Esophagus muscularis mucosa (tissue), 4 donors: ENCODE measurements around the gene SMARCE1. TPM values are rescaled to one million over a fixed set of nuclear protein-coding genes. Genes with fewer than 3 reads are reported as not detected.

Source experiments
- DNase-seq: peaks from one replicate; pipeline ENCODE4 v3.0.0-alpha.2; 2017; ENCODE audit errors: extremely low spot score
- H3K27ac ChIP-seq, 4 donors: fragments of 200-600 bp; sonication (generic); replicated peaks in 1 of 4; 1 replicate in 3 of 4; 2 replicates in 1 of 4; pipeline ENCODE4 v1.5.1; 2016 to 2019; ENCODE audit warnings: mild to moderate bottlenecking in 1 of 4
- H3K27me3 ChIP-seq, 4 donors: fragments of 200-600 bp; sonication (generic); one replicate each; pipeline versions ENCODE4 v1.5.1 to v1.6.0; 2016 to 2019
- H3K36me3 ChIP-seq, 4 donors: fragments of 200-600 bp; sonication (generic); one replicate each; pipeline ENCODE4 v1.5.1; 2016 to 2019
- H3K4me1 ChIP-seq, 4 donors: fragments of 200-600 bp; sonication (generic); one replicate each; pipeline ENCODE4 v1.5.1; 2016 to 2019
- H3K4me3 ChIP-seq, 4 donors: fragments of 200-600 bp; sonication (generic); 1 replicate in 2 of 4; 2 replicates in 2 of 4; pipeline ENCODE4 v1.5.1; 2016 to 2019; ENCODE audit warnings: mild to moderate bottlenecking in 4 of 4, moderate library complexity in 1 of 4
- H3K9me3 ChIP-seq, 4 donors: fragments of 200-600 bp; sonication (generic); 1 replicate in 3 of 4; 2 replicates in 1 of 4; pipeline ENCODE4 v1.5.1; 2016 to 2019
- CTCF ChIP-seq, 3 experiments: fragments of 200-600 bp in 2 of 3; fragments of 450-650 bp in 1 of 3; sonication (generic) in 2 of 3; IDR thresholded peaks; one replicate each; pipeline ENCODE4 v1.5.1; 2017 to 2019; ENCODE audit warnings: antibody characterized with exemption in 3 of 3, mild to moderate bottlenecking in 2 of 3, moderate library complexity in 1 of 3
- EP300 ChIP-seq: sonication (generic); formaldehyde crosslinking; IDR thresholded peaks from one replicate; pipeline ENCODE4 v1.6.1; 2017; ENCODE audit warnings: antibody characterized with exemption
- POLR2A ChIP-seq: fragments of 450-650 bp; IDR thresholded peaks from one replicate; pipeline ENCODE4 v1.6.1; 2017; ENCODE audit warnings: antibody characterized with exemption, moderate library complexity, mild to moderate bottlenecking, low read depth
- POLR2AphosphoS5 ChIP-seq, 2 donors: sonication (generic); formaldehyde crosslinking; IDR thresholded peaks; one replicate each; pipeline ENCODE4 v1.6.1; 2017; ENCODE audit warnings: antibody characterized with exemption in 2 of 2
- WGBS: methylation state at CpG from one replicate; pipeline ENCODE4 v1.1.5; 2018; 5-methylcytosine and 5-hydroxymethylcytosine counted together
- intact Hi-C: fragments of 100-400 bp; cut with DNase I; formaldehyde crosslinking; loops from one replicate; pipeline ENCODE4 v1.15.1; 2023
- total RNA-seq, 4 donors: library from RNA; depleted of rRNA; stranded (reverse); fragments of >200 nt; gene quantifications; one replicate each; pipeline versions ENCODE4 v1.1.0 to v1.2.1, GENCODE V29; 2016

The SMARCE1 gene
- total RNA-seq, 4 donors from 2014 or later = 86.8 to 112 (median 102) TPM

GRCh38 chr17:40600486-40601046 lies 47.1 kb downstream of the SMARCE1 start:
- intact Hi-C loops = no loop called here
- no peak overlapping the region for H3K27ac ChIP-seq
- 79% methylated on average over 8 of the region's 8 CpGs for WGBS
- H3K9me3 ChIP-seq = no peaks in the 10 kb centered on the region
- no peak overlapping the region for H3K4me3 ChIP-seq
- no peaks in the 10 kb centered on the region for H3K36me3 ChIP-seq
- H3K27me3 ChIP-seq = no peaks in the 10 kb centered on the region
- DNase-seq = no peak
- no peaks in the 10 kb centered on the region for H3K4me1 ChIP-seq
- no peak for TF ChIP-seq POLR2A
- TF ChIP-seq CTCF (IDR thresholded peaks at IDR 0.05) = no peak
- TF ChIP-seq POLR2AphosphoS5 (IDR thresholded peaks at IDR 0.05) = no peak

DNA sequence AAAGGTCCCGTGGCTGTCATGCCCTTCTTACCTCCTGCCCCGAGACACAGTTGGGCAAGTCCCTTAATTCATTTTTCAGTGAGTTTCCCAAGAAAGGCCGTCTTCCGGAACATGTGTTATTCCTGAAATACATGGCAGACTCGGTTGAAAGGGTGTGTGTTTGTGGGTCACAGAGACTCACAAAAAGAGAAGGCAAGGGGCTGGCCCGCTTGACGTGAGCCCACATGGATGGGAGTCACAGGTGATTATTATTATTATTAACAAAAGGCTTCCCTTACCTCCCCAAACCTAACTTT lies 48.2 kb downstream of the SMARCE1 start:
- H3K27ac ChIP-seq = no peak overlapping the region
- TF ChIP-seq POLR2A (no peak), CTCF (IDR thresholded peaks at IDR 0.05) (no peak), EP300 (no peak), POLR2AphosphoS5 (IDR thresholded peaks at IDR 0.05) (peak in 1 of 2 donors; percentile 12)
- WGBS = 72% methylated on average over 7 of the region's 7 CpGs

GRCh38 chr17:40598619-40599467 lies 48.8 kb downstream of the SMARCE1 start:
- WGBS = 77% methylated on average over 20 of the region's 20 CpGs
- peak overlapping the region in 3 of 4 donors; percentile 25 to 31 (median 30) for H3K27ac ChIP-seq
- intact Hi-C loops = no loop called here
- no peaks in the 10 kb centered on the region for H3K4me1 ChIP-seq
- no peaks in the 10 kb centered on the region for H3K36me3 ChIP-seq
- H3K27me3 ChIP-seq = no peaks in the 10 kb centered on the region
- H3K9me3 ChIP-seq = no peaks in the 10 kb centered on the region
- TF ChIP-seq POLR2A = no peak
- no peak for TF ChIP-seq POLR2AphosphoS5 (IDR thresholded peaks at IDR 0.05)
- TF ChIP-seq CTCF (IDR thresholded peaks at IDR 0.05) = no peak
- no peak for TF ChIP-seq EP300
- peak; percentile 89 for DNase-seq
- H3K4me3 ChIP-seq = no peak overlapping the region

More for the DNA sequence above, 48.2 kb downstream of the SMARCE1 start:
- Histone ChIP-seq H3K27me3 (no peaks in the 10 kb centered on the region), H3K4me1 (no peaks in the 10 kb centered on the region), H3K36me3 (no peaks in the 10 kb centered on the region), H3K9me3 (no peaks in the 10 kb centered on the region), H3K4me3 (no peak overlapping the region)
- intact Hi-C loops = no loop called here
- DNase-seq = no peak

DNA sequence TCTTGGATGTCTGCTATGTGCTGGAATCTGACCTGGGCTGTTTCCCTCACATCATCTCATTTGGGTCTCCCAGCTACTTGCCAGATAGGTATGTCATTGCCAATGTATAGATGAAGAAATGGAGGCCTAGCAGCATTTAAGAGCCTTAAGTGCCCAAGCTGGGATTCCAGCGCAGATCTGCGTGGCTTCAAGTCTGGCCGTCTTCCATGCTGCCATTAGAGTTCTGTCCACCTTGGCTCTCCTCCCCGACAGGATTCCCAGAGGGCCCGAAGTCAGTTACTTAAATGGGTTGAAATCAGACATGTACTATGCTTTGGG lies 49.4 kb downstream of the SMARCE1 start:
- Histone ChIP-seq H3K27ac (peak overlapping the region in 2 of 4 donors; percentile 25 to 31), H3K4me3 (no peak overlapping the region), H3K4me1 (no peaks in the 10 kb centered on the region), H3K36me3 (no peaks in the 10 kb centered on the region), H3K9me3 (no peaks in the 10 kb centered on the region), H3K27me3 (no peaks in the 10 kb centered on the region)
- DNase-seq = peak; percentile 74
- intact Hi-C loops = no loop called here
- WGBS = 87% methylated on average over 5 of the region's 5 CpGs
- TF ChIP-seq CTCF (IDR thresholded peaks at IDR 0.05) (no peak), POLR2AphosphoS5 (IDR thresholded peaks at IDR 0.05) (no peak), EP300 (no peak), POLR2A (no peak)
